Type B pancreatic cell (in vitro differentiated cells): ENCODE measurements around the gene CAMTA1. TPM values are rescaled to one million over a fixed set of nuclear protein-coding genes. Genes with fewer than 3 reads are reported as not detected.

Experiments
- DNase-seq: peaks from one replicate; pipeline ENCODE4 v3.0.0; 2021; ENCODE audit warnings: mixed read lengths; ENCODE audit not compliant: unreplicated experiment; ENCODE audit errors: extremely low spot score
- H3K27ac Mint-ChIP-seq: 2 replicates; pipeline ENCODE4 v1.8.0; 2021; ENCODE audit warnings: mild to moderate bottlenecking, mixed read lengths
- H3K27me3 Mint-ChIP-seq: 2 replicates; pipeline ENCODE4 v1.8.0; 2021; ENCODE audit warnings: mixed read lengths
- H3K36me3 Mint-ChIP-seq: 2 replicates; pipeline ENCODE4 v1.8.0; 2021; ENCODE audit warnings: mixed read lengths
- H3K4me1 Mint-ChIP-seq: one replicate; pipeline ENCODE4 v1.8.0; 2021; ENCODE audit warnings: mixed read lengths; ENCODE audit not compliant: unreplicated experiment
- H3K4me3 Mint-ChIP-seq: 2 replicates; pipeline ENCODE4 v1.8.0; 2021; ENCODE audit warnings: mild to moderate bottlenecking, mixed read lengths
- H3K9me3 Mint-ChIP-seq: 2 replicates; pipeline ENCODE4 v1.8.0; 2021; ENCODE audit warnings: mixed read lengths
- total RNA-seq: library from RNA; stranded (reverse); gene quantifications from 2 replicates; pipeline ENCODE4 v1.2.1, GENCODE V29; 2021; ENCODE audit warnings: low replicate concordance
- TF ChIP-seq, protein P1 (sequence below): fragments of 200-600 bp; sonication (generic); conservative IDR thresholded peaks from 2 replicates; pipeline ENCODE4 v1.5.0; 2021; ENCODE audit warnings: antibody characterized with exemption, mild to moderate bottlenecking

Gene CAMTA1
- total RNA-seq, 1 donor from 2014 or later: 82.5 TPM

DNA sequence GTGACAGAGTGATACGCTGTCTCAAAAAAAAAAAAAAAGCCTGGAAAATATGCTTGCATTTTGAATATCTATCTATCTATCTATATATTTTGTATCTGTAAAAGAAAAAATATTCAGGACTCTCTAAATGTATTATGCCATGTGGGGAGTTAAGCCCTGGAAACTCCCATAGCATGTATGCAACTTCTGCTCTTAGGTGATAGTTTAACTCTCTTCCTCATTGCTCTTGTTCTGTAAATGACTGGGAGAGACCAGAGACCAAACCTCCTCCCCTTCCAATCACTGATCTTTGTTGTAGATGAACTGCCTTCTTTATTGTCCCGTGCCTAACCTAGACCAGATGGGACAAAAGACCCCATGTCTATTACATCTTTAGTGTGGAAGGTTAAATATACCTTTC is 37.6 kb upstream of the CAMTA1 start:
- TF ChIP-seq, protein P1, sequence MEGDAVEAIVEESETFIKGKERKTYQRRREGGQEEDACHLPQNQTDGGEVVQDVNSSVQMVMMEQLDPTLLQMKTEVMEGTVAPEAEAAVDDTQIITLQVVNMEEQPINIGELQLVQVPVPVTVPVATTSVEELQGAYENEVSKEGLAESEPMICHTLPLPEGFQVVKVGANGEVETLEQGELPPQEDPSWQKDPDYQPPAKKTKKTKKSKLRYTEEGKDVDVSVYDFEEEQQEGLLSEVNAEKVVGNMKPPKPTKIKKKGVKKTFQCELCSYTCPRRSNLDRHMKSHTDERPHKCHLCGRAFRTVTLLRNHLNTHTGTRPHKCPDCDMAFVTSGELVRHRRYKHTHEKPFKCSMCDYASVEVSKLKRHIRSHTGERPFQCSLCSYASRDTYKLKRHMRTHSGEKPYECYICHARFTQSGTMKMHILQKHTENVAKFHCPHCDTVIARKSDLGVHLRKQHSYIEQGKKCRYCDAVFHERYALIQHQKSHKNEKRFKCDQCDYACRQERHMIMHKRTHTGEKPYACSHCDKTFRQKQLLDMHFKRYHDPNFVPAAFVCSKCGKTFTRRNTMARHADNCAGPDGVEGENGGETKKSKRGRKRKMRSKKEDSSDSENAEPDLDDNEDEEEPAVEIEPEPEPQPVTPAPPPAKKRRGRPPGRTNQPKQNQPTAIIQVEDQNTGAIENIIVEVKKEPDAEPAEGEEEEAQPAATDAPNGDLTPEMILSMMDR: no peak
- H3K9me3 Mint-ChIP-seq: no peaks in the 10 kb centered on the region
- H3K27ac Mint-ChIP-seq: no peak overlapping the region
- peaks cover 35% of the 10 kb centered on the region for H3K27me3 Mint-ChIP-seq
- H3K4me1 Mint-ChIP-seq: peaks cover 4% of the 10 kb centered on the region
- DNase-seq: no peak
- H3K36me3 Mint-ChIP-seq: no peaks in the 10 kb centered on the region
- no peak overlapping the region for H3K4me3 Mint-ChIP-seq

DNA sequence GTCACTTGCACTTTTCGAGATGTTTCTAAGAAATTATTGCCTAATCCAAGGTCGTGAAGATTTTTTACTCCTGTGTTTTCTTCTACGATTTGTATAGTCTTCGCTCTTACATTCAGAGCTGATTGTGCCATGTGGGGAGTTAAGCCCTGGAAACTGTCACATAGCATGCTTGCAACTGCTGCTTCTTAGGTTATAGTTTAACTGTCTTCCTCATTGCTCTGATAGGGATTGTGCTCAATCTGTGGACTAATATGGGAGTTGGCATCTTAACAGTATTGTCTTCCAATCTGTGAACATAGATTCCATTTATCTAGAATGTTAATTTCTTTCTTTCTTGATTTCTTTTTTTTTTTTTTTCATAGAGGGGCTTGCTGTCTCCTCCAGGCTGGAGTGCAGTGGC is 34.8 kb upstream of the CAMTA1 start:
- H3K36me3 Mint-ChIP-seq: no peaks in the 10 kb centered on the region
- no peak overlapping the region for H3K27ac Mint-ChIP-seq
- TF ChIP-seq, protein P1: no peak
- no peaks in the 10 kb centered on the region for H3K9me3 Mint-ChIP-seq
- H3K4me3 Mint-ChIP-seq: no peak overlapping the region
- peaks cover 38% of the 10 kb centered on the region for H3K27me3 Mint-ChIP-seq
- DNase-seq: no peak
- H3K4me1 Mint-ChIP-seq: peaks cover 4% of the 10 kb centered on the region

- DNase-seq: no peak
- Mint-ChIP-seq H3K27me3 (peaks cover 28% of the 10 kb centered on the region), H3K4me3 (no peak overlapping the region), H3K36me3 (no peaks in the 10 kb centered on the region), H3K4me1 (no peaks in the 10 kb centered on the region), H3K27ac (no peak overlapping the region), H3K9me3 (no peaks in the 10 kb centered on the region)
- TF ChIP-seq, protein P1: no peak
Observed at GRCh38 chr1:6753320-6754140, 31.7 kb upstream of the CAMTA1 start.

DNA sequence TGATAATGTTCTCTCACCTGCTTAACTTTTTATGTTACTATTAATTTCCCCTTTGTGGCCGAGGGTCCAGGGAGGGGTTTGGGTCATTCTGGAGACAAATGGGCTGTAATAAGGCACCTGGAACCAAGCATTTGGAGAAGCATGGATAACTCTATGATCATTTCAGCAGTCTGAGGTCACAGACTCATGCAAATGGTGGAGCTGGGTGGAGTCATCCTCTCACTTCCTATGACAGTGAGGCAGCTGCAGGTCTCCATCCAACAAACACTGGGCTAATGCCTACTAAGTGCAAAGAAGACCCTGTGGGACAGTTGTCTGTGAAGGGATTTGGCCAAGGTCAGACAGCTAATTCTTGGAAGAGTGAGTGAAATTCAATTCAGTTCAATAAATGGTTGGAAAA is 28.8 kb upstream of the CAMTA1 start:
- no peak for DNase-seq
- Mint-ChIP-seq H3K4me3 (no peak overlapping the region), H3K27ac (no peak overlapping the region), H3K4me1 (no peaks in the 10 kb centered on the region), H3K36me3 (no peaks in the 10 kb centered on the region), H3K27me3 (peaks cover 11% of the 10 kb centered on the region), H3K9me3 (no peaks in the 10 kb centered on the region)
- TF ChIP-seq, protein P1: no peak

- DNase-seq: no peak
- no peaks in the 10 kb centered on the region for H3K4me1 Mint-ChIP-seq
- H3K27ac Mint-ChIP-seq: no peak overlapping the region
- H3K4me3 Mint-ChIP-seq: no peak overlapping the region
- H3K9me3 Mint-ChIP-seq: no peaks in the 10 kb centered on the region
- TF ChIP-seq, protein P1: no peak
- no peaks in the 10 kb centered on the region for H3K36me3 Mint-ChIP-seq
- peaks cover 9% of the 10 kb centered on the region for H3K27me3 Mint-ChIP-seq
Observed at GRCh38 chr1:6757719-6758435, 27.4 kb upstream of the CAMTA1 start.
